Mucosa of stomach (tissue), 1 donor: ENCODE data around the gene MPRIP.

Experiments
- H3K27me3 ChIP-seq: one replicate; pipeline ENCODE4 v1.7.0; 2013; ENCODE audit warnings: mild to moderate bottlenecking, low read length; ENCODE audit not compliant: control insufficient read depth, insufficient read depth
- H3K36me3 ChIP-seq: one replicate; pipeline ENCODE4 v1.7.0; 2013; ENCODE audit warnings: low read length; ENCODE audit not compliant: control insufficient read depth, insufficient read depth
- H3K4me1 ChIP-seq: one replicate; pipeline ENCODE4 v1.7.0; 2013; ENCODE audit warnings: mild to moderate bottlenecking, low read length; ENCODE audit not compliant: control insufficient read depth, insufficient read depth
- H3K4me3 ChIP-seq: one replicate; pipeline ENCODE4 v1.7.0; 2013; ENCODE audit warnings: low read length
- H3K9ac ChIP-seq: one replicate; pipeline ENCODE4 v1.7.0; 2013; ENCODE audit warnings: mild to moderate bottlenecking, low read length, moderate library complexity
- H3K9me3 ChIP-seq: one replicate; pipeline ENCODE4 v1.7.0; 2013; ENCODE audit warnings: mild to moderate bottlenecking, low read length, moderate library complexity; ENCODE audit not compliant: control insufficient read depth
- donor health status: Pancreatic carcinoma.

MPRIP gene

DNA sequence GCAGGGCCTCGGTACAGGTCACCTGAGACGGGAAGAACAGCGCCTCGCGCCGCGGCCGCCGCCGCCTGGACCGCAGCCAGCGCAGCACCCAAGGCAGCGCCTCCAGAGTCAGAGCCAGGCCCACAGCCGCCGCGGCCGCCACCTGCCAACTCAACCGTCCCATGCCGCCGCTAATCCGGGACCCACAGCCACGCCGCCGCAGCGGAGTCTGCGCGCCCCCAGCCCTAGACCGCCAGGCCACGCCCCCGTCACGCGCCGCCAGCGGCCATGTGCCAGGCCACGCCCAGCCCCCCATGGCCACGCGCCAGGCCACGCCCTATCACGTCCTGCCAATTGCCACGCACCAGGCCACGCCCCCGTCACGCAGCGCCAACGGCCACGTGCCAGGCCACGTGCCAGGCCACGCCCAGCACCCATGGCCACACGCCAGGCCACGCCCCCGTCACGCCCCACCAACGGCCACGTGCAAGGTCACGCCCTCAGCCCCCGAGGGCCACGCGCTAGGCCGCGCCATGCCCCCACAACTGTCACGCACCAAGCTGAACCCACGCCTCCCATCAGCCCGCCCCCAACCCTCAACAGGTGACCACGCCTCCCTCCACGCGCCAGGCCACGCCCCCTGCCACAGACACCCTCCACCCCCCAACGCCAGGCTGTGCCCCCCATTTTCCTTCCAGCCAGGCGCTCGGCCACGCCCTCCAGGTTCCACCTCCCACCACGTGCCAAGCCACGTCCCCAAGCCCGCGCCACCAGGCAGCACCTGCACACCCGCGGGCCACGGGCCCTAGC, 164.1 kb downstream of the MPRIP start, which contains the start of gene PLD6:
TSS of gene PLD6 (minus strand) at position 210 of the 789 bp plus-strand sequence. CDS start at position 163, 47 bp downstream.
- Histone ChIP-seq H3K9me3 (no peaks in the 10 kb centered on the region), H3K4me3 (peak within 1 kb of the TSS; percentile 74), H3K27me3 (no peaks in the 10 kb centered on the region), H3K9ac (peak within 1 kb of the TSS; percentile 77), H3K4me1 (peaks cover 22% of the 10 kb centered on the region), H3K36me3 (no peaks in the 10 kb centered on the region)

DNA sequence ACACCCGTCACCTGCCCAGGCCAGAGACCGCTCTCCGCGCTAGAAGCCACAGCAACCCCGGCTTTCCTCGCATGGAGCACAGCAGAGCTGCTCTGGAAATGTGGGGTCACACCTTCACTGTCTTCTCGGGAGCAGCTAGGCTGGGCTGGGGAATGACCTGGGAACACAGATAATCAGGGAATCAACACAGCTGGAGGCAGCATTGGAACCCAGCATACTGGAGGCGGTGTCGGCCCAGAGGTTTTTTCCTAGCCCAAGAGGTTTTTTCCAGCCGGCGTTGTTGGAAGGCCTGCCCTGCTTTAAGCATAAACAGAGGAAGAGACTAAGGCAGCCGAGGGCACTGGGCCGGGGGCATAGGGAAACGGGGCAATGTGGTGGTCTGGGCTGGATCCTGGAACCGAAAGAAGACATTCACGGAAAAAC, 164.7 kb downstream of the MPRIP start:
- no peaks in the 10 kb centered on the region for H3K9me3 ChIP-seq
- H3K4me1 ChIP-seq, result peaks cover 22% of the 10 kb centered on the region
- peak overlapping the region; percentile 12 for H3K4me3 ChIP-seq
- no peak overlapping the region for H3K9ac ChIP-seq
- H3K36me3 ChIP-seq, result no peaks in the 10 kb centered on the region
- H3K27me3 ChIP-seq, result no peaks in the 10 kb centered on the region

DNA sequence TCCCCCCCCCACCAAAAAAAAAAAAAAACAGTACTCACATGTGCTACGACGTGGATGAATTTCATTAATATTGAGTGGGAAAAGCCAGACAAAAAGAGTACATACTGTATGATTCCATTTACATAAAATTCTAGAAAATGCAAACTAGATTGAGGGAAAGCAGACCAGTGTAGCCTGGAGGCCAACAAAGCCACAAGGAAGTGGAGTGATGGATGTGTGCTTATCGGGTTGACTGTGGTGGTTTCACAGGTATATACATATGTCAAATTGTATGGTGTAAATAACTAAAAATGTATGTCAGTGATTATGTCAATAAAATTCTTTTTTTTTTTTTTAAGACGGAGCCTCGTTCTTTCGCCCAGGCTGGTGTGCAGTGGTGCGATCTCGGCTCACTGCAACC, 165.7 kb downstream of the MPRIP start:
- H3K9me3 ChIP-seq, result no peaks in the 10 kb centered on the region

DNA sequence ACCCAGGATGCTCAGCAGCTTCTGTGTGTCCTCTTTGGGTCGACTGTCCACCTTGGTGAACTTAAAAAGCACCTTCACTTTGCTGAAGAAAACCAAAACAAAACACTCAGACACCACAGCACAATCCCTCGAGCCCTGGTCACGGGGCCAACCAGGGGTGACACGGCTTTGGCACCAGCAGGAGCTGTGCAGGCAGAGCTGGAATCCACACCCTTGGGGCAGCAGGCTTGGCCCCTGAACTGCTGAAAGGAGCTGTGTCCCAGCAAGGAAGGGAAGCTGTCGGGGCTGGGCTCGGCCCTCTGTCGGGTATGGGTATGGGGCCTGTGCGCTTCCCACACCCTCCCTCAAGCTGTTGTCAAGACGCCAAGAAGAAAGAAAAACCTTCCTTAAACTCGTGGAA, 171.5 kb downstream of the MPRIP start:
- Histone ChIP-seq H3K4me1 (no peaks in the 10 kb centered on the region), H3K4me3 (no peak overlapping the region), H3K27me3 (no peaks in the 10 kb centered on the region), H3K36me3 (peaks cover 15% of the 10 kb centered on the region), H3K9ac (no peak overlapping the region), H3K9me3 (no peaks in the 10 kb centered on the region)

More for the DNA sequence above, 165.7 kb downstream of the MPRIP start:
- Histone ChIP-seq H3K9ac (no peak overlapping the region), H3K4me3 (no peak overlapping the region), H3K27me3 (no peaks in the 10 kb centered on the region), H3K36me3 (peaks cover 2% of the 10 kb centered on the region), H3K4me1 (peaks cover 22% of the 10 kb centered on the region)

DNA sequence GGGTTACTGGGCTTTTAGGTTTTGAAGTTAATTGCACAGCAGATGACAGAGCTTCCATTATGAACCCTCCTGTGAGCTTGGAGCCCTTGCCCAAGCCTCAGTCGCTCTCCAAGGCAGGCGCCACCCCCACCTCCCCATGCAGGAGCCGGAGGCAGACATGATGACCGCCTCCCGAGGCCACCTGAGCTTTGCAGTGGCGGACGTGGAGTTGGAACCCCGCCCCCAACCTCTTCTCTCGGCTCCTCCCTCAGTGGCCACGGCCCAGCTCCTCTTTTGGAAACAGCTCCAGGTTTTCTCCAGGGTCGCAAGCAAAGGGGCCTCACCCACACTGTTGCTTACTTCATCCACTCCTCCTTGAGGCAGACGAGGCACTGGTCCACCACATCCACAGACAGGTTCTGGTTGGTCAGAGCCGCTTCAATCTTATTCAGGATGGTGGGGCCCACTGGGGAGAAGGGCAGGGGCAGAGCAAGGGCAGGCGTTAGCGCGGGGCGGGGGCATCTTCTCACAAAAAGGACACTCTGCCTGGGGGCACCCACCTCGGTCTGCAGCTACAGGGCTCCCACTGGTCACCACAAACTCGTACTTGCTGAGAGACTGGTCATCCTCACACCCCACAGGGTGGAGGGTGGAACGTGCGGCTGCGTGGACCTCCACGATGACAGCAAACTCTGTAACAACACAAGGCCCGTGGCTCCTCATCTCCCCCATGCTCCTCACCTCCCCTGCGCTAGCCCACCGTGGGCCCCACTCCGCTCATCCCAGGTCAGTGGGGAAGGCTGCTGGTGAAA, 172.6 kb downstream of the MPRIP start:
- no peaks in the 10 kb centered on the region for H3K9me3 ChIP-seq
- H3K4me1 ChIP-seq, result no peaks in the 10 kb centered on the region
- no peaks in the 10 kb centered on the region for H3K27me3 ChIP-seq
- no peak overlapping the region for H3K4me3 ChIP-seq
- no peak overlapping the region for H3K9ac ChIP-seq
- H3K36me3 ChIP-seq, result peaks cover 15% of the 10 kb centered on the region

DNA sequence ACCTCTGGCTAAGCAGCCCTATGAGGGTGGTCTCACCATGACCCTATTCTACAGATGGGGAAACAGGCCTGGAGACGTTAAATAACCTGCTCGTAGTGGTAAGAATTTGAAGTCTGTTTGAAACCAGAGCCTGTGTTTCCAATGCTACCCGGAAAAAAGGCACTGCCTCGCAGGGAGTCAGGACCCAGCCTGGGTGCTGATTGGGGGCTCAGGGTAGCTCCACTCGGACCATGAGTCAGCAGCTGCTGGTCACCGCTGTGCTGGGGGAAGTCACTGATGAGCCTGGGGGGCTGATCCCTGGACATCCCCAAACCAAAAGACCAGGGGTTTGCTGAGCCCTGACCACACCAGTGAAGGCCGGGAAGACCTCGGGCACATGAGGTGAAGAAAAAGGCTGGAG, 173.3 kb downstream of the MPRIP start:
- Histone ChIP-seq H3K36me3 (peaks cover 18% of the 10 kb centered on the region), H3K9ac (no peak overlapping the region), H3K27me3 (no peaks in the 10 kb centered on the region), H3K4me3 (no peak overlapping the region), H3K4me1 (no peaks in the 10 kb centered on the region), H3K9me3 (no peaks in the 10 kb centered on the region)

DNA sequence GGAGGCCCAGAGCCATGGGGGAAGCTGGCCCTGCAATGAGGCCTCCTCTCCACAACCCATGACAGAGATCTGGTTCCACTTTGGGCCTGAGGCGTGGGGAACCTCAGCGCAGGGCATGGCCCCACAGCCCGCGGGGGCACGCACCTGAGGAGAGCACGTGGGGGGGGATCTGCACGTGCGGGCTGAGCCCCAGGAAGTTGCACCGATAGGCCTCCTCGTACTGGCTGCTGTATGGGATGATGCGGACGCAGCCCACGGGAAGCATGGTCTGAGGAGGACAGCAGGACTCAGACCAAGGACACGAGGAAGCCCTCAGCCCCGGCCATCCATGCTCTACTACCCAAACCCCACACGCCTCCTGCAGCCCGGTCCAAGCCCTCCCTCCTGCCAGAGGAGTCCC, 174.0 kb downstream of the MPRIP start:
- H3K9ac ChIP-seq, result no peak overlapping the region
- peaks cover 22% of the 10 kb centered on the region for H3K36me3 ChIP-seq
- no peaks in the 10 kb centered on the region for H3K27me3 ChIP-seq
- H3K4me1 ChIP-seq, result no peaks in the 10 kb centered on the region
- H3K4me3 ChIP-seq, result no peak overlapping the region
- no peaks in the 10 kb centered on the region for H3K9me3 ChIP-seq

DNA sequence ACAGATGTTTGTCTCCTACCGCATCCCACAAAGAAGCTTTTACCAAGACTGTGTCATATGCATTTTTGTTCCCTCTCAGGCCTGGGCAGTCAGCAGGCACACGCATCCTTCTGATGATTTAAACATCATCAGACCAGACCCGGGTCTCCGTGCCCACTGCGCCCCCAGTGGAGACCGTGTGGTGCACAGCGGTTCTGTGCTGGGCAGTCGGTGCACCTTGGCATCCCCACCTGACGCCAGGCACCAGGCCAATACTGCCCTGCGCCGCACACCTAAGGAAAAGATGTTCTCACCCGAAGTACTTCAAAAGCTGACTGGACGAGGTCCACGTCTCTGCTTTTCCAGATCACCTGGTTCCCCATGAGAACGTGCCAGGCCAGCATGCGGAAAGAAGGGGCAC, 174.5 kb downstream of the MPRIP start:
- Histone ChIP-seq H3K27me3 (no peaks in the 10 kb centered on the region), H3K9ac (no peak overlapping the region), H3K4me3 (no peak overlapping the region), H3K9me3 (no peaks in the 10 kb centered on the region), H3K4me1 (no peaks in the 10 kb centered on the region), H3K36me3 (peaks cover 22% of the 10 kb centered on the region)

DNA sequence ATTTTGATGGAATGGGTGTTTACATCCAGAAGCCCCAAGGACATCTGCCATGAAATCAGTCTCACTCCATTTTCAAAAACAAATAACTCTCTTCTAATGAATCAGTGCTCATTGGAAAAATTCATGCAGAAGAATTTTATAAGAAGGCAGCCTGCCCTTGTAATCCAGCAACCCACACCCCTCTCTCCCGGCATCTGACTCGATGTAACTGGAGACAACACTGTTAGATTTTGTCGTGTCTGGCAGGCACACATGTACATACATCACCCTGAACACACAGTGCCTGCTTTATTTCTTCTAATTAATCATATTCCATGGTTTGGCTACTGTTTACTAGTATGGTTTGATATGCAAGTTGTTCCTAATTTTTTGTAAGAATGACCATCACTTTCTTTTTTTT, 175.7 kb downstream of the MPRIP start:
- H3K36me3 ChIP-seq, result peaks cover 20% of the 10 kb centered on the region
- H3K9ac ChIP-seq, result no peak overlapping the region
- no peaks in the 10 kb centered on the region for H3K9me3 ChIP-seq
- H3K27me3 ChIP-seq, result no peaks in the 10 kb centered on the region
- H3K4me3 ChIP-seq, result no peak overlapping the region
- H3K4me1 ChIP-seq, result no peaks in the 10 kb centered on the region

DNA sequence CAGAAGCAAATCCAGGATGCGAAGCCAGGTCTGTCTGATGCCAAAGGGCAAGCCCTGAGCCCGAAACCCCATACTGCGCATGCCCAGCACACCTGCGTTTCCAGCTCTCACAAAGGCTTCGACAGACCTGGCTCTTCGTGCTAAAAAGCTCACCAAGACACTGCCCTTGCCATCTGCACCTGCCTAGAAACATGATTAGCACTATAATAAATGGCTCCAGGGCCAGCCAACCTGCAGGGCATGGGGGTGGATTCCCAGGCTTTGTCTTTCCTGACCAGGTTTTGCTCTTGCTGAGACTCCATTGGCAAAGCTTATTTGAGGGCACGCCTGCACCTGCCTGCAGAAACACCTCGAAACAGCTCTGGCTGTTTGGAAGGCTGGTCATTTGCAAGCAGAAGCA, 178.3 kb downstream of the MPRIP start:
- no peak overlapping the region for H3K9ac ChIP-seq
- no peak overlapping the region for H3K4me3 ChIP-seq
- H3K27me3 ChIP-seq, result no peaks in the 10 kb centered on the region
- no peaks in the 10 kb centered on the region for H3K9me3 ChIP-seq
- H3K36me3 ChIP-seq, result peaks cover 23% of the 10 kb centered on the region
- no peaks in the 10 kb centered on the region for H3K4me1 ChIP-seq

DNA sequence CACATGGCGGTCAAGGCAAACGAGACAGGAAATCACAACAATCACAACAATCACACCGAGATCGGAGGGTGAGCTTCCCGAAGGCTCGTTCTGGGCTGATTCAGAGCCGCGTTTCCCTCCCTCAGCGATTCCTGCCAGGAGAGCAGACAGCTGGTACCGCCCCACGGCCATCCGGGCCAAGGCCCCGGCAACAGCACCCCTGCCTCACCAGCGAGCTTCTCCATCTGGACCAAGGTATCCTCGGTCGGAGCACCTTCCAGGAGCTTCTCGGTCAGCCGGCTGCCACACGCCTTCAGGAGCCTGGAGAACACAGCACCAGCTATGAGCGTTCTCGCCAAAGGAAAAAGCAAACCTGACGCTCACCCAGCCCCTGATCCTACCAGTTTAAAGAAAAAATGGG, 179.1 kb downstream of the MPRIP start:
- Histone ChIP-seq H3K36me3 (peaks cover 23% of the 10 kb centered on the region), H3K9ac (no peak overlapping the region)

DNA sequence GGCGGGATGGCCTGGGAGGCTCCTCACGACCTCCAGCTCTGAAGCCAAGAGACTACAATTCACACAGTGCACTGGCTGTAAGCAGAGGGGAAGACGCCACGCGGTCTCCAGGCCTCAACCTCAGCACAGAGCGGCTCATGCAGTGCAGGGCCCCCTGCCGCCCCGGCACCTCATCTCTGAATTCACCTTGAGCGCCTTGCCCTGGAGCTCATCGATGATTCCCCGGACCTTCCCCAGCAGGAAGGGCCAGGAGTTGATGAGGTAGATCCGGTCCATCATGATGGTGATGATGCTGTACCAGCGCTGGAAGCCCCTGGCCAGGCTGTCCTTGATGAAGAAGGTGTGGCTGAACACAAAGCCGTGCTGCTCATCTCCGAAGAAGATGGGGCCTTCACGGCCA, 181.5 kb downstream of the MPRIP start:
- Histone ChIP-seq H3K36me3 (peaks cover 29% of the 10 kb centered on the region), H3K9ac (no peak overlapping the region), H3K9me3 (no peaks in the 10 kb centered on the region)

More for the DNA sequence above, 179.1 kb downstream of the MPRIP start:
- Histone ChIP-seq H3K4me1 (no peaks in the 10 kb centered on the region), H3K4me3 (no peak overlapping the region), H3K27me3 (no peaks in the 10 kb centered on the region), H3K9me3 (no peaks in the 10 kb centered on the region)

More for the DNA sequence above, 181.5 kb downstream of the MPRIP start:
- no peak overlapping the region for H3K4me3 ChIP-seq
- H3K27me3 ChIP-seq, result no peaks in the 10 kb centered on the region
- peaks cover 3% of the 10 kb centered on the region for H3K4me1 ChIP-seq
